HL-60 (cell line): ENCODE results near the gene KANSL1.

Experiments used
- DNase-seq, 2 experiments: peaks; one replicate each; pipeline ENCODE4 v3.0.0-alpha.2; 2010 to 2020; ENCODE audit warnings: low read depth in 1 of 2, low spot score in 1 of 2
- H3K27ac ChIP-seq: fragments of 250-450 bp; sonication (Bioruptor Pico); replicated peaks from 2 replicates; pipeline ENCODE4 v1.5.1; 2020; ENCODE audit warnings: mild to moderate bottlenecking, moderate library complexity
- H3K27me3 ChIP-seq: fragments of 250-450 bp; sonication (Bioruptor Pico); 2 replicates; pipeline ENCODE4 v1.5.1; 2021; ENCODE audit warnings: mild to moderate bottlenecking, moderate library complexity; ENCODE audit not compliant: insufficient read depth, poor library complexity, severe bottlenecking
- H3K4me3 ChIP-seq: replicated peaks from 2 replicates; pipeline ENCODE4 v1.5.1; 2011; ENCODE audit warnings: mild to moderate bottlenecking, control low read depth, low read length; ENCODE audit not compliant: insufficient read depth
- CTCF ChIP-seq: IDR thresholded peaks from one replicate; pipeline ENCODE4 v1.5.1; 2011; ENCODE audit warnings: low read length, control low read depth, inconsistent platforms; ENCODE audit not compliant: insufficient read depth
- GABPA ChIP-seq: IDR thresholded peaks from 2 replicates; pipeline ENCODE4 v1.6.1; 2012; ENCODE audit warnings: low read depth
- POLR2AphosphoS5 ChIP-seq: IDR thresholded peaks from 2 replicates; pipeline ENCODE4 v1.6.1; 2012; ENCODE audit warnings: low read depth
- SPI1 ChIP-seq: IDR thresholded peaks from 2 replicates; pipeline ENCODE4 v1.6.1; 2012; ENCODE audit warnings: low read depth, mild to moderate bottlenecking, borderline replicate concordance
- TF ChIP-seq, protein P1 (sequence below): IDR thresholded peaks from 2 replicates; pipeline ENCODE4 v1.6.1; 2012; ENCODE audit warnings: low read depth; ENCODE audit not compliant: insufficient replicate concordance

KANSL1 gene

GRCh38 chr17:45999900-46000290 is 193.3 kb downstream of the KANSL1 start:
- no peak overlapping the region for H3K27ac ChIP-seq
- TF ChIP-seq CTCF (no peak), POLR2AphosphoS5 (no peak), GABPA (no peak), SPI1 (no peak)
- TF ChIP-seq, protein P1, sequence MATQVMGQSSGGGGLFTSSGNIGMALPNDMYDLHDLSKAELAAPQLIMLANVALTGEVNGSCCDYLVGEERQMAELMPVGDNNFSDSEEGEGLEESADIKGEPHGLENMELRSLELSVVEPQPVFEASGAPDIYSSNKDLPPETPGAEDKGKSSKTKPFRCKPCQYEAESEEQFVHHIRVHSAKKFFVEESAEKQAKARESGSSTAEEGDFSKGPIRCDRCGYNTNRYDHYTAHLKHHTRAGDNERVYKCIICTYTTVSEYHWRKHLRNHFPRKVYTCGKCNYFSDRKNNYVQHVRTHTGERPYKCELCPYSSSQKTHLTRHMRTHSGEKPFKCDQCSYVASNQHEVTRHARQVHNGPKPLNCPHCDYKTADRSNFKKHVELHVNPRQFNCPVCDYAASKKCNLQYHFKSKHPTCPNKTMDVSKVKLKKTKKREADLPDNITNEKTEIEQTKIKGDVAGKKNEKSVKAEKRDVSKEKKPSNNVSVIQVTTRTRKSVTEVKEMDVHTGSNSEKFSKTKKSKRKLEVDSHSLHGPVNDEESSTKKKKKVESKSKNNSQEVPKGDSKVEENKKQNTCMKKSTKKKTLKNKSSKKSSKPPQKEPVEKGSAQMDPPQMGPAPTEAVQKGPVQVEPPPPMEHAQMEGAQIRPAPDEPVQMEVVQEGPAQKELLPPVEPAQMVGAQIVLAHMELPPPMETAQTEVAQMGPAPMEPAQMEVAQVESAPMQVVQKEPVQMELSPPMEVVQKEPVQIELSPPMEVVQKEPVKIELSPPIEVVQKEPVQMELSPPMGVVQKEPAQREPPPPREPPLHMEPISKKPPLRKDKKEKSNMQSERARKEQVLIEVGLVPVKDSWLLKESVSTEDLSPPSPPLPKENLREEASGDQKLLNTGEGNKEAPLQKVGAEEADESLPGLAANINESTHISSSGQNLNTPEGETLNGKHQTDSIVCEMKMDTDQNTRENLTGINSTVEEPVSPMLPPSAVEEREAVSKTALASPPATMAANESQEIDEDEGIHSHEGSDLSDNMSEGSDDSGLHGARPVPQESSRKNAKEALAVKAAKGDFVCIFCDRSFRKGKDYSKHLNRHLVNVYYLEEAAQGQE = no peak
- H3K27me3 ChIP-seq = no peaks in the 10 kb centered on the region
- no peak for DNase-seq
- no peak overlapping the region for H3K4me3 ChIP-seq

- no peak within 1 kb of the TSS for H3K27ac ChIP-seq
- no peaks in the 10 kb centered on the region for H3K27me3 ChIP-seq
- no peak for TF ChIP-seq POLR2AphosphoS5
- no peak for TF ChIP-seq SPI1
- TF ChIP-seq GABPA = no peak
- TF ChIP-seq CTCF = no peak
- TF ChIP-seq, protein P1 = no peak
- no peak within 1 kb of the TSS for H3K4me3 ChIP-seq
- no peak for DNase-seq
These were observed 194.0 kb downstream of the KANSL1 start, which contains the start of gene STH for GRCh38 chr17:45998987-45999899. TSS of gene STH (plus strand) at chr17:45999250. CDS start at chr17:45999280, 30 bp downstream.

DNA sequence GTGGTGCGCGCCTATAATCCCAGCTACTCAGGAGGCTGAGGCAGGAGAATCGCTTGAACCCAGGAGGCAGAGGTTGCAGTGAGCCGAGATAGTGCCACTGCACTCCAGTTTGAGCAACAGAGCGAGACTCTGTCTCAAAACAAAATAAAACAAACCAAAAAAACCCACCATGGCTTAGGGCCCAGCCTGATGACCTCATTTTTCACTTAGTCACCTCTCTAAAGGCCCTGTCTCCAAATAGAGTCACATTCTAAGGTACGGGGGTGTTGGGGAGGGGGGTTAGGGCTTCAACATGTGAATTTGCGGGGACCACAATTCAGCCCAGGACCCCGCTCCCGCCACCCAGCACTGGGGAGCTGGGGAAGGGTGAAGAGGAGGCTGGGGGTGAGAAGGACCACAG is 195.6 kb downstream of the KANSL1 start:
- no peak overlapping the region for H3K4me3 ChIP-seq
- H3K27ac ChIP-seq = no peak overlapping the region
- no peaks in the 10 kb centered on the region for H3K27me3 ChIP-seq
- DNase-seq = no peak
- TF ChIP-seq, protein P1 = no peak
- TF ChIP-seq SPI1 = no peak
- TF ChIP-seq CTCF = no peak
- TF ChIP-seq POLR2AphosphoS5 = no peak
- TF ChIP-seq GABPA = no peak
